WTC11 (cell line): Measurements from ENCODE around the gene MAGI2. TPM values are rescaled to one million over a fixed set of nuclear protein-coding genes. Genes with fewer than 3 reads are reported as not detected.

ENCODE experiments used
- ATAC-seq: fragments of 200-7000 bp; cut with Tn5 transposase; 2 replicates; pipeline ENCODE4 v1.10.0; 2021; ENCODE audit warnings: mild to moderate bottlenecking, moderate library complexity
- CTCF ChIA-PET: fragments of 300-600 bp; sonication (Branson Sonifier 250); formaldehyde crosslinking; loops from one replicate; lab custom pipeline; 2021; ENCODE audit warnings: antibody characterized with exemption; lab: Charles Lee
- POLR2A ChIA-PET: fragments of 350-600 bp; sonication (Branson Sonifier 250); formaldehyde crosslinking; loops from one replicate; lab custom pipeline; 2021; ENCODE audit warnings: antibody characterized with exemption; lab: Charles Lee
- DNase-seq: peaks from one replicate; pipeline ENCODE4 v3.0.0; 2021; ENCODE audit warnings: low spot score
- H3K27ac Mint-ChIP-seq: 2 replicates; pipeline ENCODE4 v1.8.0; 2021; ENCODE audit warnings: mixed read lengths
- H3K27me3 Mint-ChIP-seq: 2 replicates; pipeline ENCODE4 v1.8.0; 2021; ENCODE audit warnings: low read depth, mild to moderate bottlenecking, moderate library complexity, mixed read lengths
- H3K36me3 Mint-ChIP-seq: 2 replicates; pipeline ENCODE4 v1.8.0; 2021; ENCODE audit warnings: mixed read lengths
- H3K4me1 Mint-ChIP-seq: 2 replicates; pipeline ENCODE4 v1.8.0; 2022; ENCODE audit warnings: mixed read lengths
- H3K4me3 Mint-ChIP-seq: 2 replicates; pipeline ENCODE4 v1.8.0; 2021; ENCODE audit warnings: mild to moderate bottlenecking, moderate library complexity, mixed read lengths
- H3K9me3 Mint-ChIP-seq: 2 replicates; pipeline ENCODE4 v1.8.0; 2021; ENCODE audit warnings: mixed read lengths
- ATF2 ChIP-seq: sonication (generic); formaldehyde crosslinking; IDR thresholded peaks from 2 replicates; pipeline ENCODE4 v1.8.1; 2022; ENCODE audit warnings: low read depth, missing genetic modification reagents, borderline replicate concordance
- CBFB ChIP-seq: sonication (generic); formaldehyde crosslinking; IDR thresholded peaks from 2 replicates; pipeline ENCODE4 v1.8.1; 2022; ENCODE audit warnings: mild to moderate bottlenecking, low read depth, missing genetic modification reagents
- CREM ChIP-seq: sonication (generic); formaldehyde crosslinking; IDR thresholded peaks from 2 replicates; pipeline ENCODE4 v1.8.1; 2022; ENCODE audit warnings: mild to moderate bottlenecking, missing genetic modification reagents, moderate library complexity
- CTCF ChIP-seq: fragments of 200-600 bp; IDR thresholded peaks from 2 replicates; pipeline ENCODE4 v1.8.0; 2022; ENCODE audit warnings: antibody characterized with exemption
- E2F4 ChIP-seq: sonication (generic); formaldehyde crosslinking; IDR thresholded peaks from 2 replicates; pipeline ENCODE4 v1.8.1; 2022; ENCODE audit warnings: low read depth, mild to moderate bottlenecking, moderate library complexity, missing genetic modification reagents, borderline replicate concordance
- ERG ChIP-seq: fragments of 250-450 bp; sonication (Bioruptor Pico); IDR thresholded peaks from 2 replicates; pipeline ENCODE4 v1.8.0; 2021; ENCODE audit warnings: mild to moderate bottlenecking
- ESRRA ChIP-seq: sonication (generic); formaldehyde crosslinking; IDR thresholded peaks from 2 replicates; pipeline ENCODE4 v1.8.1; 2022; ENCODE audit warnings: mild to moderate bottlenecking, missing genetic modification reagents, borderline replicate concordance
- ETV6 ChIP-seq: sonication (generic); formaldehyde crosslinking; IDR thresholded peaks from 2 replicates; pipeline ENCODE4 v1.8.1; 2022; ENCODE audit warnings: mild to moderate bottlenecking, missing genetic modification reagents
- FOXJ3 ChIP-seq: sonication (generic); formaldehyde crosslinking; IDR thresholded peaks from 2 replicates; pipeline ENCODE4 v1.9.0; 2021; ENCODE audit warnings: missing genetic modification reagents, mild to moderate bottlenecking, borderline replicate concordance
- IRF2 ChIP-seq: sonication (generic); formaldehyde crosslinking; IDR thresholded peaks from 2 replicates; pipeline ENCODE4 v1.8.0; 2022; ENCODE audit warnings: low read depth, missing genetic modification reagents, borderline replicate concordance
- JAZF1 ChIP-seq: fragments of 250-450 bp; sonication (Bioruptor Pico); IDR thresholded peaks from 2 replicates; pipeline ENCODE4 v1.9.0; 2021; ENCODE audit warnings: moderate library complexity, mild to moderate bottlenecking, inconsistent platforms
- NR1H2 ChIP-seq: sonication (generic); formaldehyde crosslinking; IDR thresholded peaks from 2 replicates; pipeline ENCODE4 v1.9.0; 2021; ENCODE audit warnings: mild to moderate bottlenecking, moderate library complexity, missing genetic modification reagents
- OVOL2 ChIP-seq: fragments of 250-450 bp; sonication (Bioruptor Pico); IDR thresholded peaks from 2 replicates; pipeline ENCODE4 v1.9.0; 2021; ENCODE audit warnings: mild to moderate bottlenecking, borderline replicate concordance
- SOX15 ChIP-seq: fragments of 250-450 bp; sonication (Bioruptor Pico); IDR thresholded peaks from 2 replicates; pipeline ENCODE4 v1.9.0; 2021; ENCODE audit warnings: mild to moderate bottlenecking
- TP53 ChIP-seq: sonication (generic); formaldehyde crosslinking; IDR thresholded peaks from 2 replicates; pipeline ENCODE4 v1.8.1; 2023; ENCODE audit warnings: mild to moderate bottlenecking, missing genetic modification reagents
- USF1 ChIP-seq: sonication (generic); formaldehyde crosslinking; IDR thresholded peaks from 2 replicates; pipeline ENCODE4 v1.8.0; 2022; ENCODE audit warnings: mild to moderate bottlenecking, missing genetic modification reagents
- ZNF219 ChIP-seq: sonication (generic); formaldehyde crosslinking; IDR thresholded peaks from 2 replicates; pipeline ENCODE4 v1.8.0; 2023; ENCODE audit warnings: missing genetic modification reagents, mild to moderate bottlenecking, borderline replicate concordance
- ZNF281 ChIP-seq: sonication (generic); formaldehyde crosslinking; IDR thresholded peaks from 2 replicates; pipeline ENCODE4 v1.8.0; 2023; ENCODE audit warnings: mild to moderate bottlenecking, missing genetic modification reagents
- ZNF396 ChIP-seq: fragments of 250-450 bp; sonication (Bioruptor Pico); IDR thresholded peaks from 2 replicates; pipeline ENCODE4 v1.8.0; 2021; ENCODE audit warnings: mild to moderate bottlenecking, moderate library complexity, borderline replicate concordance
- ZNF416 ChIP-seq: fragments of 250-450 bp; sonication (Bioruptor Pico); IDR thresholded peaks from 2 replicates; pipeline ENCODE4 v1.9.0; 2021; ENCODE audit warnings: mild to moderate bottlenecking, inconsistent platforms
- total RNA-seq: library from RNA; stranded (reverse); gene quantifications from 3 replicates; pipeline ENCODE4 v1.2.3, GENCODE V29; 2021
- TF ChIP-seq, protein P1 (sequence below): fragments of 250-450 bp; sonication (Bioruptor Pico); IDR thresholded peaks from 2 replicates; pipeline ENCODE4 v2.1.2; 2022; ENCODE audit warnings: mild to moderate bottlenecking, moderate library complexity
- TF ChIP-seq, protein P2 (sequence below): sonication (generic); formaldehyde crosslinking; IDR thresholded peaks from 2 replicates; pipeline ENCODE4 v1.8.1; 2023; ENCODE audit warnings: mild to moderate bottlenecking, missing genetic modification reagents

MAGI2 gene
- total RNA-seq, 1 experiment from 2014 or later, result 26.6 TPM

DNA sequence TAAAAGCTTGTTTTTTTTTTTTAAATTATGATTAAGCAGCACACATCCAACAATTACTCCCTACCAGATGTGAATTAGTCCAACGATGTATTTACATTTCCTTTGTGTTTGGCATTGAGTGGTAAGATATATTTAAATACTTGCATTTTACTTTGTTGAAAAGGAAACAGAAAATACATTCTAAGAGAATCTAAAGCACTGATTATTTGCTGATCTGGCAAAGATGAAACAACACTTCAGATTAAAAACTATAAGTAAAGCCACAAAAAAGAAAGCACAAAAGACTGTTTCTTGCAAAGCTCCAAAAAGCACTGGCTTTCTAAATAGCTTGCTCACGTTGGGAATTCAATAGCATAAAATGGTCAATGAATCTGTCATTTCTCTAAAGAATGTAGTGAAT is 1188.4 kb downstream of the MAGI2 start:
- no peaks in the 10 kb centered on the region for H3K27me3 Mint-ChIP-seq
- TF ChIP-seq IRF2 (CRISPR knock-in tag), result no peak
- no peak for TF ChIP-seq ETV6 (CRISPR knock-in tag)
- TF ChIP-seq, protein P1, sequence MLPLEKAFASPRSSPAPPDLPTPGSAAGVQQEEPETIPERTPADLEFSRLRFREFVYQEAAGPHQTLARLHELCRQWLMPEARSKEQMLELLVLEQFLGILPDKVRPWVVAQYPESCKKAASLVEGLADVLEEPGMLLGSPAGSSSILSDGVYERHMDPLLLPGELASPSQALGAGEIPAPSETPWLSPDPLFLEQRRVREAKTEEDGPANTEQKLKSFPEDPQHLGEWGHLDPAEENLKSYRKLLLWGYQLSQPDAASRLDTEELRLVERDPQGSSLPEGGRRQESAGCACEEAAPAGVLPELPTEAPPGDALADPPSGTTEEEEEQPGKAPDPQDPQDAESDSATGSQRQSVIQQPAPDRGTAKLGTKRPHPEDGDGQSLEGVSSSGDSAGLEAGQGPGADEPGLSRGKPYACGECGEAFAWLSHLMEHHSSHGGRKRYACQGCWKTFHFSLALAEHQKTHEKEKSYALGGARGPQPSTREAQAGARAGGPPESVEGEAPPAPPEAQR (CRISPR knock-in tag), result no peak
- no peak for TF ChIP-seq FOXJ3
- no peak for TF ChIP-seq TP53 (CRISPR knock-in tag)
- TF ChIP-seq ZNF219 (CRISPR knock-in tag), result no peak
- TF ChIP-seq CREM (CRISPR knock-in tag), result no peak
- no peak for TF ChIP-seq ZNF416 (CRISPR knock-in tag)
- no peak for TF ChIP-seq ZNF281 (CRISPR knock-in tag)
- no peak for TF ChIP-seq ZNF396
- no peak for TF ChIP-seq E2F4 (CRISPR knock-in tag)
- no peak for TF ChIP-seq ATF2 (CRISPR knock-in tag)
- TF ChIP-seq OVOL2 (CRISPR knock-in tag), result no peak
- no peak for TF ChIP-seq USF1
- no peak for TF ChIP-seq ERG (CRISPR knock-in tag)
- TF ChIP-seq JAZF1, result no peak
- no peak for TF ChIP-seq NR1H2 (CRISPR knock-in tag)
- no peak overlapping the region for H3K27ac Mint-ChIP-seq
- H3K9me3 Mint-ChIP-seq, result peaks cover 10% of the 10 kb centered on the region
- H3K4me3 Mint-ChIP-seq, result no peak overlapping the region
- DNase-seq (no peak), ATAC-seq (no peak)
- no peaks in the 10 kb centered on the region for H3K36me3 Mint-ChIP-seq
- CTCF ChIA-PET, result no interaction called here
- H3K4me1 Mint-ChIP-seq, result peaks cover 23% of the 10 kb centered on the region
- POLR2A ChIA-PET, result interaction anchor here (0.5 kb wide), 1 partner anchor 353 kb away, joined by 7 read pairs; no protein-coding TSS in a partner anchor

DNA sequence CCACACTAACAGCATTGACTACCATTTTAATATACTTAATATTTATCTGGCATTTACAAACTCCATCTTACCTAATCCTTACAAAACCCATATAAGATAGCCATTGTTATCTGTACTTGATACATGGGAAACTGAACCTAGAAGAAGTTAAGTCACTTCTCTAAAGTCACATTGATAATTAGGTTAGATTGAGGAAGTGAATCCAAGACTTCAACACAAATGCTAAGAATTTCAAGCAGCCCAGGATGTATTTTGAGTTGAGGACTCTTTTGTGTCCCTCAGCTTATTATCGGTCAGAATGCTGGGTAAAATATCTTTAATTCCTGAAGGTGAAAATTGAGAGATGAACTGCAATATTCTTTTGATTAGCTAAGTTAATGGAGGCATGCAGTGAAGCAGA is 1189.4 kb downstream of the MAGI2 start:
- Mint-ChIP-seq H3K27me3 (no peaks in the 10 kb centered on the region), H3K4me3 (no peak overlapping the region), H3K36me3 (no peaks in the 10 kb centered on the region), H3K27ac (no peak overlapping the region), H3K9me3 (peaks cover 5% of the 10 kb centered on the region; the same call in 1 of the 2 replicates)
- ChIA-PET CTCF (interaction anchor here (1.0 kb wide), 1 partner anchor 174 kb away, joined by 3 read pairs; no protein-coding TSS in a partner anchor), POLR2A (interaction anchor here (0.6 kb wide), 1 partner anchor 11 kb away, joined by 5 read pairs; no protein-coding TSS in a partner anchor)
- no peak for ATAC-seq
- TF ChIP-seq, protein P2, sequence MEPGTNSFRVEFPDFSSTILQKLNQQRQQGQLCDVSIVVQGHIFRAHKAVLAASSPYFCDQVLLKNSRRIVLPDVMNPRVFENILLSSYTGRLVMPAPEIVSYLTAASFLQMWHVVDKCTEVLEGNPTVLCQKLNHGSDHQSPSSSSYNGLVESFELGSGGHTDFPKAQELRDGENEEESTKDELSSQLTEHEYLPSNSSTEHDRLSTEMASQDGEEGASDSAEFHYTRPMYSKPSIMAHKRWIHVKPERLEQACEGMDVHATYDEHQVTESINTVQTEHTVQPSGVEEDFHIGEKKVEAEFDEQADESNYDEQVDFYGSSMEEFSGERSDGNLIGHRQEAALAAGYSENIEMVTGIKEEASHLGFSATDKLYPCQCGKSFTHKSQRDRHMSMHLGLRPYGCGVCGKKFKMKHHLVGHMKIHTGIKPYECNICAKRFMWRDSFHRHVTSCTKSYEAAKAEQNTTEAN (CRISPR knock-in tag), result no peak
- TF ChIP-seq SOX15 (CRISPR knock-in tag) (no peak), CBFB (CRISPR knock-in tag) (no peak), JAZF1 (no peak), CTCF (no peak), USF1 (no peak), ESRRA (CRISPR knock-in tag) (no peak), CREM (CRISPR knock-in tag) (no peak)
- TF ChIP-seq, all 79 proteins: peak for 0
- no peak for DNase-seq
- H3K4me1 Mint-ChIP-seq, result peaks cover 26% of the 10 kb centered on the region
